ENCODE measurements around the gene LRP8. TPM values are rescaled to one million over a fixed set of nuclear protein-coding genes. Genes with fewer than 3 reads are reported as not detected.

The LRP8 gene
- total RNA-seq, 6 experiments from 2014 or later, result 0.21 to 1.2 (median 0.56) TPM

DNA sequence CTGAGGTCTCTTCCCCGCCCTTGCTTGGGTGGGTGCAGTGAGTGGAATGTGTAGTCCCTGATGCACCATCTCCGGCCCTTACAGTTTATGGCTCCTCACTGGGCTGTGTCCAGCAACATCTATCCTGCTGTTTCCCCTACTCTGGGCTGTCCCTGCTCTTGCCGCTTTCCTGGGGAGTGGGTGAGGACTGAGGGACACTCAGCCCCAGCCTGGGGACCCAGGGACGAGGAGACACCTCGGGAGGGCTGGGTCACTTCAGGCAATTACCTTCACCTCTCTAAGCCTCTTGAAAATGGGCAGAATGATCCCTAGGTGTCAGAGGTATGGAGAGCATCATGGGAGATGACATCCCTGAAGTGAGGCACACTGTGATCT is 13.6 kb upstream of the LRP8 start:
- no peak for ATAC-seq
- no peaks in the 10 kb centered on the region for H3K36me3 ChIP-seq
- H3K9me3 ChIP-seq, result no peaks in the 10 kb centered on the region
- H3K27me3 ChIP-seq, result no peaks in the 10 kb centered on the region
- H3K27ac ChIP-seq, result no peak overlapping the region
- no peak overlapping the region for H3K4me3 ChIP-seq
- 50% methylated on average over 5 of the region's 5 CpGs for WGBS (ENCODE audit: insufficient coverage, low coverage, low lambda C conversion rate, missing lambda C conversion rate)
- DNase-seq, result peak in 2 of 3 donors; percentile 16 to 28
- intact Hi-C loops (cut with DNase I), result no loop called here
- no peak for TF ChIP-seq POLR2A (IDR thresholded peaks at IDR 0.05)
- TF ChIP-seq, protein P1, sequence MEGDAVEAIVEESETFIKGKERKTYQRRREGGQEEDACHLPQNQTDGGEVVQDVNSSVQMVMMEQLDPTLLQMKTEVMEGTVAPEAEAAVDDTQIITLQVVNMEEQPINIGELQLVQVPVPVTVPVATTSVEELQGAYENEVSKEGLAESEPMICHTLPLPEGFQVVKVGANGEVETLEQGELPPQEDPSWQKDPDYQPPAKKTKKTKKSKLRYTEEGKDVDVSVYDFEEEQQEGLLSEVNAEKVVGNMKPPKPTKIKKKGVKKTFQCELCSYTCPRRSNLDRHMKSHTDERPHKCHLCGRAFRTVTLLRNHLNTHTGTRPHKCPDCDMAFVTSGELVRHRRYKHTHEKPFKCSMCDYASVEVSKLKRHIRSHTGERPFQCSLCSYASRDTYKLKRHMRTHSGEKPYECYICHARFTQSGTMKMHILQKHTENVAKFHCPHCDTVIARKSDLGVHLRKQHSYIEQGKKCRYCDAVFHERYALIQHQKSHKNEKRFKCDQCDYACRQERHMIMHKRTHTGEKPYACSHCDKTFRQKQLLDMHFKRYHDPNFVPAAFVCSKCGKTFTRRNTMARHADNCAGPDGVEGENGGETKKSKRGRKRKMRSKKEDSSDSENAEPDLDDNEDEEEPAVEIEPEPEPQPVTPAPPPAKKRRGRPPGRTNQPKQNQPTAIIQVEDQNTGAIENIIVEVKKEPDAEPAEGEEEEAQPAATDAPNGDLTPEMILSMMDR (IDR thresholded peaks at IDR 0.05), result no peak
- H3K4me1 ChIP-seq, result no peaks in the 10 kb centered on the region

GRCh38 chr1:53340660-53341520 is 13.0 kb upstream of the LRP8 start:
- DNase-seq (peak in 1 of 3 donors; percentile 21), ATAC-seq (no peak)
- no peaks in the 10 kb centered on the region for H3K27me3 ChIP-seq
- H3K4me1 ChIP-seq, result no peaks in the 10 kb centered on the region
- intact Hi-C loops (cut with DNase I), result no loop called here
- TF ChIP-seq POLR2A (IDR thresholded peaks at IDR 0.05), result no peak
- TF ChIP-seq, protein P1 (IDR thresholded peaks at IDR 0.05), result no peak
- no peak overlapping the region for H3K4me3 ChIP-seq
- H3K36me3 ChIP-seq, result no peaks in the 10 kb centered on the region
- WGBS (ENCODE audit: insufficient coverage, low coverage, low lambda C conversion rate, missing lambda C conversion rate), result 89% methylated on average over 8 of the region's 9 CpGs
- H3K9me3 ChIP-seq, result no peaks in the 10 kb centered on the region
- H3K27ac ChIP-seq, result no peak overlapping the region

DNA sequence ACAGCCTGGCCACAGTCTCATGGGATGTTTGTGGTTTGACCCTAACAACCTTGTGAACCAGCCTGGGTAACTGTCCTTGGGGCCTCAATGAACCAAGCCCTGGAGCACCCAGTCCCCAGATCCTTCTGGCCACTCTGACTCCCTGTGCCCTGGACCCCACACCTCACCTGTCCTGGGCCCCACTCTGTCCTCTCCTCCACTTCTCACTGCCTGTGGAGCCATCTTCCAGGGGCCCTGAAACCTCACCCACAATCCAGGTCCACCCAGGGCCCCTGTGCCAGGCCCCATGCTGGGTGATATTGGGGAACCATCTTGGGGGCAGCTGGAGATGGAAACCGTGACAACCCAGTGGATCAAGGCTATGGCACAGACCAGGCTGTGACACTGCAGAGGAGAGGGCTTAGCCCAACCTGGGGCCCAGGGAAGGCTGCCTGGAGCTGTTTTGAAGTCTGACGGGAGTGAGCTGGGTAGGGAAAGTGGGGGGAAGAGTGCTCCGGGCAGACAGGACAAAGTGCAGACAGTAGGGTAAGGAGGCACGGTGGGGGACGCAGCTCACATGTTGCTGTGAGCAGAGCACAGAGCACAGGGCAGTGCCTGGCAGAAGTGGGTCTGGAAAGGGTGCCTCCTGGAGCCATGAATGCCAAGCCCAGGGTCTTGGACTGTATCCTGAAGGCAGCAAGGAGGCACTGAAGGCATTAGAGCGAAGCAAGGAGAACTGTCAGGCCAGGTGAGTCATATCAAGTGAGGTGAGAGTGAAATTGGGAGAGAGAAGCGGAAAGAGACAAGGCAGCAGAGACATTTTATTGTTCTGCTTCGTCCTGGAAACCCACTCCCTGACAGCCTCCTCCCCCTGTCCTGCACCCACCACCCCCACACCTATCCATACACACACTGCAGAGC is 12.1 kb upstream of the LRP8 start:
- TF ChIP-seq, protein P1 (IDR thresholded peaks at IDR 0.05), result no peak
- no peak for TF ChIP-seq POLR2A (IDR thresholded peaks at IDR 0.05)
- no peak overlapping the region for H3K4me3 ChIP-seq
- ATAC-seq, result no peak
- H3K9me3 ChIP-seq, result no peaks in the 10 kb centered on the region
- intact Hi-C loops (cut with DNase I), result no loop called here
- DNase-seq, result peak in 2 of 3 donors; percentile 26 to 31
- no peaks in the 10 kb centered on the region for H3K4me1 ChIP-seq
- H3K27ac ChIP-seq, result no peak overlapping the region
- no peaks in the 10 kb centered on the region for H3K27me3 ChIP-seq
- 59% methylated on average over 5 of the region's 8 CpGs for WGBS (ENCODE audit: insufficient coverage, low coverage, low lambda C conversion rate, missing lambda C conversion rate)
- H3K36me3 ChIP-seq, result no peaks in the 10 kb centered on the region

DNA sequence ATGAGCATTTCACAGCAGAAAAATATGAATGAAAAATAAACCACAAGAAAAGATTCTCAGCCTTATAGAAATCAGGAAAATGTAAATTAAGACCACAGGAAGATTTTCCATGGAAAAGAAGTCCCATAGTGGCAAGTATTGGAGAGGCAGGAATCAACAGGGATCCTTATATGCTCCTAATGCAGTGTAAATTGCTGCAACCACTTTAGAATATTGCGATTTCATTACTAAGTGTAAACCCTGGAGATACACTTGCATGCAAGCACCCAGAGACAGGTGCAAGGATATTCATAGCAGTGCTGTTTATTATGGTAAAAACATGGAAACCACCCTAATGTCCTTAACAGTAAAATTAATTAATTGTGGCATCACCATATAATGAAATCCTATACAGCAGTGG is 10.6 kb upstream of the LRP8 start:
- 63% methylated on average over 1 of the region's 1 CpG for WGBS (ENCODE audit: insufficient coverage, low coverage, low lambda C conversion rate, missing lambda C conversion rate)

More for the DNA sequence above, 10.6 kb upstream of the LRP8 start:
- DNase-seq, result no peak
- intact Hi-C loops (cut with DNase I), result no loop called here
- Histone ChIP-seq H3K36me3 (no peaks in the 10 kb centered on the region), H3K27ac (no peak overlapping the region), H3K4me3 (no peak overlapping the region), H3K4me1 (no peaks in the 10 kb centered on the region), H3K9me3 (no peaks in the 10 kb centered on the region), H3K27me3 (no peaks in the 10 kb centered on the region)
- ATAC-seq, result no peak
- TF ChIP-seq, protein P1 (IDR thresholded peaks at IDR 0.05), result no peak
- no peak for TF ChIP-seq POLR2A (IDR thresholded peaks at IDR 0.05)
